GM23338 (cell line): Measurements from ENCODE around the gene C22orf39. TPM values are rescaled to one million over a fixed set of nuclear protein-coding genes. Genes with fewer than 3 reads are reported as not detected.

Source experiments
- ATAC-seq: fragments of 200-7000 bp; cut with Tn5 transposase; 3 replicates; pipeline ENCODE4 v1.9.1; 2020
- DNase-seq: peaks from one replicate; pipeline ENCODE4 v3.0.0-alpha.2; 2015; ENCODE audit warnings: low spot score
- H2AFZ ChIP-seq: fragments of 200-600 bp; sonication (generic); 2 replicates; pipeline ENCODE4 v1.8.0; 2016; ENCODE audit warnings: antibody characterized with exemption, mild to moderate bottlenecking, moderate library complexity
- H3F3A ChIP-seq: fragments of 200-600 bp; sonication (generic); replicated peaks from 2 replicates; pipeline ENCODE4 v1.8.0; 2017; ENCODE audit warnings: antibody characterized with exemption, mixed run types, low read depth
- H3K27ac ChIP-seq: fragments of 200-600 bp; sonication (generic); 2 replicates; pipeline ENCODE4 v1.6.1; 2016; ENCODE audit warnings: low read depth
- H3K27me3 ChIP-seq: fragments of 200-600 bp; sonication (generic); 2 replicates; pipeline ENCODE4 v1.8.0; 2016; ENCODE audit warnings: mild to moderate bottlenecking, mixed run types, moderate library complexity; ENCODE audit not compliant: insufficient read depth
- H3K36me3 ChIP-seq: fragments of 200-600 bp; sonication (generic); 2 replicates; pipeline ENCODE4 v1.8.0; 2016; ENCODE audit warnings: mild to moderate bottlenecking; ENCODE audit not compliant: insufficient read depth
- H3K4me1 ChIP-seq: fragments of 200-600 bp; sonication (generic); 2 replicates; pipeline ENCODE4 v1.8.0; 2016; ENCODE audit warnings: mild to moderate bottlenecking, moderate library complexity; ENCODE audit not compliant: insufficient read depth
- H3K4me2 ChIP-seq: fragments of 200-600 bp; sonication (generic); 2 replicates; pipeline ENCODE4 v1.7.1; 2017; ENCODE audit warnings: mixed run types
- H3K4me3 ChIP-seq: fragments of 200-600 bp; sonication (generic); 2 replicates; pipeline ENCODE4 v1.6.1; 2016; ENCODE audit warnings: mixed run types
- H3K79me2 ChIP-seq: fragments of 200-600 bp; sonication (generic); replicated peaks from 2 replicates; pipeline ENCODE4 v1.8.0; 2017; ENCODE audit warnings: mild to moderate bottlenecking; ENCODE audit not compliant: insufficient read depth
- H3K9me2 ChIP-seq: fragments of 200-600 bp; sonication (generic); 2 replicates; pipeline ENCODE4 v1.8.0; 2017; ENCODE audit not compliant: insufficient read depth
- H4K20me1 ChIP-seq: fragments of 200-600 bp; sonication (generic); replicated peaks from 2 replicates; pipeline ENCODE4 v1.8.0; 2017; ENCODE audit warnings: mild to moderate bottlenecking; ENCODE audit not compliant: insufficient read depth
- H3K27ac Mint-ChIP-seq: 2 replicates; pipeline ENCODE4 v1.8.0; 2020; ENCODE audit warnings: inconsistent platforms, mild to moderate bottlenecking, moderate library complexity, mixed read lengths
- H3K27me3 Mint-ChIP-seq: 3 replicates; pipeline ENCODE4 v1.8.0; 2022; ENCODE audit warnings: low read depth, mild to moderate bottlenecking, moderate library complexity, mixed read lengths, inconsistent platforms; ENCODE audit not compliant: insufficient read depth, poor library complexity
- H3K36me3 Mint-ChIP-seq: 3 replicates; pipeline ENCODE4 v1.8.0; 2021; ENCODE audit warnings: low read depth, mild to moderate bottlenecking, inconsistent platforms, moderate library complexity, mixed read lengths
- H3K4me1 Mint-ChIP-seq: 3 replicates; pipeline ENCODE4 v1.8.0; 2020; ENCODE audit warnings: mild to moderate bottlenecking, inconsistent platforms, mixed read lengths
- H3K4me3 Mint-ChIP-seq: 3 replicates; pipeline ENCODE4 v1.8.0; 2021; ENCODE audit warnings: moderate library complexity, mild to moderate bottlenecking, inconsistent platforms, mixed read lengths
- H3K9me3 Mint-ChIP-seq: 3 replicates; pipeline ENCODE4 v1.8.0; 2020; ENCODE audit warnings: moderate library complexity, mild to moderate bottlenecking, inconsistent platforms, mixed read lengths
- CREB1 ChIP-seq: fragments of 250-450 bp; sonication (Bioruptor Pico); IDR thresholded peaks from 2 replicates; pipeline ENCODE4 v1.5.0; 2020; ENCODE audit warnings: low read depth, mild to moderate bottlenecking, moderate library complexity
- CTCF ChIP-seq, 2 experiments: fragments of 200-600 bp in 1 of 2; sonication (generic) in 1 of 2; conservative IDR thresholded peaks; 2 replicates each; pipeline versions ENCODE4 v1.5.1 to v1.6.1; 2016 to 2017; ENCODE audit warnings: antibody characterized with exemption in 2 of 2, low read depth in 2 of 2, mild to moderate bottlenecking in 2 of 2, moderate library complexity in 1 of 2
- ETS1 ChIP-seq: IDR thresholded peaks from 2 replicates; pipeline ENCODE4 v1.6.1; 2016; ENCODE audit warnings: antibody characterized with exemption
- EZH2 ChIP-seq: fragments of 200-600 bp; sonication (generic); IDR thresholded peaks from one replicate; pipeline ENCODE4 v1.8.0; 2017; ENCODE audit warnings: antibody characterized with exemption, mild to moderate bottlenecking, low read depth; ENCODE audit not compliant: unreplicated experiment
- EZH2phosphoT487 ChIP-seq: fragments of 200-600 bp; sonication (generic); IDR thresholded peaks from one replicate; pipeline ENCODE4 v1.8.1; 2018; ENCODE audit warnings: antibody characterized with exemption; ENCODE audit not compliant: unreplicated experiment
- JUNB ChIP-seq: IDR thresholded peaks from one replicate; pipeline ENCODE4 v1.6.1; 2016; ENCODE audit warnings: antibody characterized with exemption; ENCODE audit not compliant: unreplicated experiment
- NANOG ChIP-seq: IDR thresholded peaks from 2 replicates; pipeline ENCODE4 v1.6.1; 2016; ENCODE audit warnings: antibody characterized with exemption, borderline replicate concordance
- POLR2AphosphoS5 ChIP-seq: IDR thresholded peaks from 2 replicates; pipeline ENCODE4 v1.6.1; 2016; ENCODE audit warnings: antibody characterized with exemption, low read depth
- STAT1 ChIP-seq: IDR thresholded peaks from one replicate; pipeline ENCODE4 v1.6.1; 2016; ENCODE audit warnings: antibody characterized with exemption; ENCODE audit not compliant: unreplicated experiment
- ZNF114 ChIP-seq: fragments of 250-450 bp; sonication (Bioruptor Pico); IDR thresholded peaks from 2 replicates; pipeline ENCODE4 v1.5.0; 2020; ENCODE audit warnings: mild to moderate bottlenecking, moderate library complexity
- ZNF331 ChIP-seq: fragments of 250-450 bp; sonication (Bioruptor Pico); IDR thresholded peaks from 2 replicates; pipeline ENCODE4 v1.5.0; 2020; ENCODE audit warnings: low read depth, mild to moderate bottlenecking, moderate library complexity
- polyA plus RNA-seq: library from polyadenylated mRNA; unstranded; fragments of >200 nt; fragmentation: Nextera tagmentation; extraction: Ambion mirVana; gene quantifications from 2 replicates; pipeline ENCODE4 v1.2.1, GENCODE V29; 2016
- total RNA-seq: library from RNA; depleted of rRNA; stranded (reverse); fragments of >200 nt; shearing (Covaris generic); gene quantifications from 2 replicates; pipeline ENCODE4 v1.2.3, GENCODE V29; 2014
- TF ChIP-seq, protein P1 (sequence below): fragments of 250-450 bp; sonication (Bioruptor Pico); IDR thresholded peaks from 2 replicates; pipeline ENCODE4 v1.5.0; 2020; ENCODE audit warnings: mild to moderate bottlenecking, moderate library complexity
- TF ChIP-seq, protein P2 (sequence below): IDR thresholded peaks from one replicate; pipeline ENCODE4 v1.6.1; 2018; ENCODE audit warnings: antibody characterized with exemption; ENCODE audit not compliant: unreplicated experiment

C22orf39 gene
- total and polyA plus RNA-seq, 2 experiments from 2014 or later = 37.4 to 40.2 TPM

GRCh38 chr22:19397734-19398104 is 49.8 kb downstream of the C22orf39 start:
- TF ChIP-seq NANOG (no peak), ZNF331 (CRISPR knock-in tag) (no peak), EZH2 (no peak), CREB1 (no peak), EZH2phosphoT487 (no peak), ETS1 (no peak), CTCF (conservative IDR thresholded peaks at IDR 0.05; ENCODE audit: low read depth in 2 of 2) (no peak), JUNB (no peak), POLR2AphosphoS5 (no peak), ZNF114 (CRISPR knock-in tag) (no peak), STAT1 (no peak)
- TF ChIP-seq, protein P1, sequence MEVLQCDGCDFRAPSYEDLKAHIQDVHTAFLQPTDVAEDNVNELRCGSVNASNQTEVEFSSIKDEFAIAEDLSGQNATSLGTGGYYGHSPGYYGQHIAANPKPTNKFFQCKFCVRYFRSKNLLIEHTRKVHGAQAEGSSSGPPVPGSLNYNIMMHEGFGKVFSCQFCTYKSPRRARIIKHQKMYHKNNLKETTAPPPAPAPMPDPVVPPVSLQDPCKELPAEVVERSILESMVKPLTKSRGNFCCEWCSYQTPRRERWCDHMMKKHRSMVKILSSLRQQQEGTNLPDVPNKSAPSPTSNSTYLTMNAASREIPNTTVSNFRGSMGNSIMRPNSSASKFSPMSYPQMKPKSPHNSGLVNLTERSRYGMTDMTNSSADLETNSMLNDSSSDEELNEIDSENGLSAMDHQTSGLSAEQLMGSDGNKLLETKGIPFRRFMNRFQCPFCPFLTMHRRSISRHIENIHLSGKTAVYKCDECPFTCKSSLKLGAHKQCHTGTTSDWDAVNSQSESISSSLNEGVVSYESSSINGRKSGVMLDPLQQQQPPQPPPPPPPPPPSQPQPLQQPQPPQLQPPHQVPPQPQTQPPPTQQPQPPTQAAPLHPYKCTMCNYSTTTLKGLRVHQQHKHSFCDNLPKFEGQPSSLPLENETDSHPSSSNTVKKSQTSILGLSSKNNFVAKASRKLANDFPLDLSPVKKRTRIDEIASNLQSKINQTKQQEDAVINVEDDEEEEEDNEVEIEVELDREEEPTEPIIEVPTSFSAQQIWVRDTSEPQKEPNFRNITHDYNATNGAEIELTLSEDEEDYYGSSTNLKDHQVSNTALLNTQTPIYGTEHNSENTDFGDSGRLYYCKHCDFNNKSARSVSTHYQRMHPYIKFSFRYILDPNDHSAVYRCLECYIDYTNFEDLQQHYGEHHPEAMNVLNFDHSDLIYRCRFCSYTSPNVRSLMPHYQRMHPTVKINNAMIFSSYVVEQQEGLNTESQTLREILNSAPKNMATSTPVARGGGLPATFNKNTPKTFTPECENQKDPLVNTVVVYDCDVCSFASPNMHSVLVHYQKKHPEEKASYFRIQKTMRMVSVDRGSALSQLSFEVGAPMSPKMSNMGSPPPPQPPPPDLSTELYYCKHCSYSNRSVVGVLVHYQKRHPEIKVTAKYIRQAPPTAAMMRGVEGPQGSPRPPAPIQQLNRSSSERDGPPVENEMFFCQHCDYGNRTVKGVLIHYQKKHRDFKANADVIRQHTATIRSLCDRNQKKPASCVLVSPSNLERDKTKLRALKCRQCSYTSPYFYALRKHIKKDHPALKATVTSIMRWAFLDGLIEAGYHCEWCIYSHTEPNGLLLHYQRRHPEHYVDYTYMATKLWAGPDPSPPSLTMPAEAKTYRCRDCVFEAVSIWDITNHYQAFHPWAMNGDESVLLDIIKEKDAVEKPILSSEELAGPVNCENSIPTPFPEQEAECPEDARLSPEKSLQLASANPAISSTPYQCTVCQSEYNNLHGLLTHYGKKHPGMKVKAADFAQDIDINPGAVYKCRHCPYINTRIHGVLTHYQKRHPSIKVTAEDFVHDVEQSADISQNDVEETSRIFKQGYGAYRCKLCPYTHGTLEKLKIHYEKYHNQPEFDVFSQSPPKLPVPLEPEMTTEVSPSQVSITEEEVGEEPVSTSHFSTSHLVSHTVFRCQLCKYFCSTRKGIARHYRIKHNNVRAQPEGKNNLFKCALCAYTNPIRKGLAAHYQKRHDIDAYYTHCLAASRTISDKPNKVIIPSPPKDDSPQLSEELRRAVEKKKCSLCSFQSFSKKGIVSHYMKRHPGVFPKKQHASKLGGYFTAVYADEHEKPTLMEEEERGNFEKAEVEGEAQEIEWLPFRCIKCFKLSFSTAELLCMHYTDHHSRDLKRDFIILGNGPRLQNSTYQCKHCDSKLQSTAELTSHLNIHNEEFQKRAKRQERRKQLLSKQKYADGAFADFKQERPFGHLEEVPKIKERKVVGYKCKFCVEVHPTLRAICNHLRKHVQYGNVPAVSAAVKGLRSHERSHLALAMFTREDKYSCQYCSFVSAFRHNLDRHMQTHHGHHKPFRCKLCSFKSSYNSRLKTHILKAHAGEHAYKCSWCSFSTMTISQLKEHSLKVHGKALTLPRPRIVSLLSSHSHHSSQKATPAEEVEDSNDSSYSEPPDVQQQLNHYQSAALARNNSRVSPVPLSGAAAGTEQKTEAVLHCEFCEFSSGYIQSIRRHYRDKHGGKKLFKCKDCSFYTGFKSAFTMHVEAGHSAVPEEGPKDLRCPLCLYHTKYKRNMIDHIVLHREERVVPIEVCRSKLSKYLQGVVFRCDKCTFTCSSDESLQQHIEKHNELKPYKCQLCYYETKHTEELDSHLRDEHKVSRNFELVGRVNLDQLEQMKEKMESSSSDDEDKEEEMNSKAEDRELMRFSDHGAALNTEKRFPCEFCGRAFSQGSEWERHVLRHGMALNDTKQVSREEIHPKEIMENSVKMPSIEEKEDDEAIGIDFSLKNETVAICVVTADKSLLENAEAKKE (CRISPR knock-in tag) = no peak
- TF ChIP-seq, protein P2, sequence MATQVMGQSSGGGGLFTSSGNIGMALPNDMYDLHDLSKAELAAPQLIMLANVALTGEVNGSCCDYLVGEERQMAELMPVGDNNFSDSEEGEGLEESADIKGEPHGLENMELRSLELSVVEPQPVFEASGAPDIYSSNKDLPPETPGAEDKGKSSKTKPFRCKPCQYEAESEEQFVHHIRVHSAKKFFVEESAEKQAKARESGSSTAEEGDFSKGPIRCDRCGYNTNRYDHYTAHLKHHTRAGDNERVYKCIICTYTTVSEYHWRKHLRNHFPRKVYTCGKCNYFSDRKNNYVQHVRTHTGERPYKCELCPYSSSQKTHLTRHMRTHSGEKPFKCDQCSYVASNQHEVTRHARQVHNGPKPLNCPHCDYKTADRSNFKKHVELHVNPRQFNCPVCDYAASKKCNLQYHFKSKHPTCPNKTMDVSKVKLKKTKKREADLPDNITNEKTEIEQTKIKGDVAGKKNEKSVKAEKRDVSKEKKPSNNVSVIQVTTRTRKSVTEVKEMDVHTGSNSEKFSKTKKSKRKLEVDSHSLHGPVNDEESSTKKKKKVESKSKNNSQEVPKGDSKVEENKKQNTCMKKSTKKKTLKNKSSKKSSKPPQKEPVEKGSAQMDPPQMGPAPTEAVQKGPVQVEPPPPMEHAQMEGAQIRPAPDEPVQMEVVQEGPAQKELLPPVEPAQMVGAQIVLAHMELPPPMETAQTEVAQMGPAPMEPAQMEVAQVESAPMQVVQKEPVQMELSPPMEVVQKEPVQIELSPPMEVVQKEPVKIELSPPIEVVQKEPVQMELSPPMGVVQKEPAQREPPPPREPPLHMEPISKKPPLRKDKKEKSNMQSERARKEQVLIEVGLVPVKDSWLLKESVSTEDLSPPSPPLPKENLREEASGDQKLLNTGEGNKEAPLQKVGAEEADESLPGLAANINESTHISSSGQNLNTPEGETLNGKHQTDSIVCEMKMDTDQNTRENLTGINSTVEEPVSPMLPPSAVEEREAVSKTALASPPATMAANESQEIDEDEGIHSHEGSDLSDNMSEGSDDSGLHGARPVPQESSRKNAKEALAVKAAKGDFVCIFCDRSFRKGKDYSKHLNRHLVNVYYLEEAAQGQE = no peak
- DNase-seq (no peak), ATAC-seq (no peak)
- H3K4me1 Mint-ChIP-seq = no peaks in the 10 kb centered on the region
- no peak overlapping the region for H3K4me2 ChIP-seq
- no peaks in the 10 kb centered on the region for H3F3A ChIP-seq
- no peaks in the 10 kb centered on the region for H3K9me2 ChIP-seq
- no peaks in the 10 kb centered on the region for H3K27me3 ChIP-seq
- H3K36me3 Mint-ChIP-seq = peaks cover 61% of the 10 kb centered on the region
- H3K4me3 ChIP-seq = no peak overlapping the region
- H3K9me3 Mint-ChIP-seq = no peaks in the 10 kb centered on the region
- no peaks in the 10 kb centered on the region for H3K4me1 ChIP-seq
- no peak overlapping the region for H3K27ac ChIP-seq
- H3K27ac Mint-ChIP-seq = no peak overlapping the region
- 0 out of 2 replicates have a peak, but pooled peaks cover 3% of the 10 kb centered on the region for H3K79me2 ChIP-seq
- H3K4me3 Mint-ChIP-seq = no peak overlapping the region
- peaks cover 25% of the 10 kb centered on the region for H3K36me3 ChIP-seq
- no peak overlapping the region for H2AFZ ChIP-seq
- peaks cover 13% of the 10 kb centered on the region for H4K20me1 ChIP-seq
- H3K27me3 Mint-ChIP-seq = peaks cover 10% of the 10 kb centered on the region
